Activated T-cell treated with anti-CD3 and anti-CD28 coated beads, Interleukin-2, amount 50 U/mL, for 72 hours (primary cell): Measurements from ENCODE around the gene DTNB. TPM values are rescaled to one million over a fixed set of nuclear protein-coding genes. Genes with fewer than 3 reads are reported as not detected.

Experiments
- ATAC-seq, 2 donors: fragments of 150-1000 bp; cut with Tn5 transposase; replicated peaks in 1 of 2; 2 replicates each; pipeline ENCODE4 v1.10.0; 2021; ENCODE audit warnings: moderate library complexity in 2 of 2, mild to moderate bottlenecking in 1 of 2
- DNase-seq, 2 donors: peaks; one replicate each; pipeline ENCODE4 v3.0.0; 2021 to 2022; ENCODE audit warnings: mixed read lengths in 1 of 2
- H3K27ac Mint-ChIP-seq: one replicate; pipeline ENCODE4 v1.8.0; 2022; ENCODE audit warnings: mild to moderate bottlenecking, moderate library complexity, mixed read lengths
- H3K27me3 Mint-ChIP-seq: one replicate; pipeline ENCODE4 v1.8.0; 2022; ENCODE audit warnings: low read depth, mixed read lengths
- H3K36me3 Mint-ChIP-seq, 2 donors: one replicate each; pipeline ENCODE4 v1.8.0; 2022; ENCODE audit warnings: mixed read lengths in 2 of 2, mild to moderate bottlenecking in 1 of 2; ENCODE audit not compliant: insufficient read depth in 2 of 2
- H3K4me1 Mint-ChIP-seq: one replicate; pipeline ENCODE4 v1.8.0; 2022; ENCODE audit warnings: low read depth, mixed read lengths
- H3K4me3 Mint-ChIP-seq, 2 donors: one replicate each; pipeline ENCODE4 v1.8.0; 2022; ENCODE audit warnings: mild to moderate bottlenecking in 2 of 2, mixed read lengths in 2 of 2, moderate library complexity in 2 of 2
- H3K9me3 Mint-ChIP-seq, 2 donors: one replicate each; pipeline ENCODE4 v1.8.0; 2022; ENCODE audit warnings: mixed read lengths in 2 of 2
- total RNA-seq, 2 donors: library from RNA; stranded (reverse); gene quantifications; one replicate each; pipeline ENCODE4 v1.2.3, GENCODE V29; 2022

The DTNB gene
- total RNA-seq, 2 donors from 2014 or later: 29.7 to 31.2 TPM

DNA sequence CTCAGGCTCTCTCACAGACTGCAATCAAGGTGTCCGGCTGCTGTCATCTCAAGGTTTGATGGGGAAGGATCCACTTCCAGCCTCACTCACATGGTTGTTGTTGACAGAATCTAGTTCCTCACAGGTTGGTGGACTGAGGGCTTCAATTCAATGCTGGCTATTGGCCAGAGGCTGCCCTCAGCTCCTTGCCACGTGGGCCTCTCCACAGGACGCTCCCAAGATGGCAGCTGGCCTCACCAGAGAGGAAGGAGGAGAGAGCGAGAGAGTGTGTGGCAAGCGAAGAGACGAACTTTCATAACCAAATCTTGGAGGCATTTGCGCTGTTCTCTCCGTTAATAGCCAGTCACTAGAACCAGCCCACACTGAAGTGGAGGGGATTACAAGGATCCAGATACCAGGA is 318.1 kb downstream of the DTNB start:
- no peak for ATAC-seq
- no peak overlapping the region for H3K4me3 Mint-ChIP-seq

GRCh38 chr2:25354116-25354515 is 319.3 kb downstream of the DTNB start:
- H3K36me3 Mint-ChIP-seq: no peaks in the 10 kb centered on the region
- ATAC-seq (no peak), DNase-seq (no peak)
- H3K4me1 Mint-ChIP-seq: peaks cover 12% of the 10 kb centered on the region
- no peaks in the 10 kb centered on the region for H3K27me3 Mint-ChIP-seq
- H3K9me3 Mint-ChIP-seq: no peaks in the 10 kb centered on the region
- no peak overlapping the region for H3K4me3 Mint-ChIP-seq
- H3K27ac Mint-ChIP-seq: no peak overlapping the region

More for the DNA sequence above, 318.1 kb downstream of the DTNB start:
- Mint-ChIP-seq H3K27me3 (no peaks in the 10 kb centered on the region), H3K4me1 (peaks cover 12% of the 10 kb centered on the region), H3K27ac (no peak overlapping the region), H3K36me3 (no peaks in the 10 kb centered on the region), H3K9me3 (no peaks in the 10 kb centered on the region)
- DNase-seq: no peak

GRCh38 chr2:25349397-25349796 is 324.0 kb downstream of the DTNB start:
- DNase-seq (no peak), ATAC-seq (no peak)
- H3K4me3 Mint-ChIP-seq: no peak overlapping the region
- H3K27me3 Mint-ChIP-seq: no peaks in the 10 kb centered on the region
- H3K4me1 Mint-ChIP-seq: peaks cover 40% of the 10 kb centered on the region
- H3K36me3 Mint-ChIP-seq: no peaks in the 10 kb centered on the region
- H3K9me3 Mint-ChIP-seq: no peaks in the 10 kb centered on the region
- no peak overlapping the region for H3K27ac Mint-ChIP-seq

DNA sequence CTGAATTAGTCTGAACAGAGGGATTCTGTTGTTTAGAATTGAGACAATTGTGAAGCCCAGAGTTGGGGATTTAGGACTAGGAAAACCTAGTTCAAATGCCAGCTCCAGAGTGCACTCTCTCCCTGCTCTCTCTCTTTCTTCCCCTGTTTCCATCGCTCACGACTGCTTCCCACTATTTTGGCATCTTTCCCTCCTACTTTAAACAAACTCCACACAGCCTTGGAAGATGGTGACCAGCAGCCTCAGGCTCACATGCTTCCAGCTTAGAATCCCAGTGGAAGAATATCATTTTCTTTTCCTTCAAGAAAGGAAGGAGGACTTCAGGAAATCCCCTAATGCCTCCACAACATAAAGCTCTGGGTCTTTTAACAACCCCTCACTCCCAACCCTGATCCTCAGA is 325.5 kb downstream of the DTNB start:
- Mint-ChIP-seq H3K9me3 (no peaks in the 10 kb centered on the region), H3K4me3 (peak overlapping the region; percentile 36 to 60), H3K27me3 (no peaks in the 10 kb centered on the region), H3K36me3 (no peaks in the 10 kb centered on the region), H3K4me1 (peaks cover 34% of the 10 kb centered on the region), H3K27ac (peak overlapping the region; percentile 35)
- ATAC-seq: no peak
- no peak for DNase-seq

DNA sequence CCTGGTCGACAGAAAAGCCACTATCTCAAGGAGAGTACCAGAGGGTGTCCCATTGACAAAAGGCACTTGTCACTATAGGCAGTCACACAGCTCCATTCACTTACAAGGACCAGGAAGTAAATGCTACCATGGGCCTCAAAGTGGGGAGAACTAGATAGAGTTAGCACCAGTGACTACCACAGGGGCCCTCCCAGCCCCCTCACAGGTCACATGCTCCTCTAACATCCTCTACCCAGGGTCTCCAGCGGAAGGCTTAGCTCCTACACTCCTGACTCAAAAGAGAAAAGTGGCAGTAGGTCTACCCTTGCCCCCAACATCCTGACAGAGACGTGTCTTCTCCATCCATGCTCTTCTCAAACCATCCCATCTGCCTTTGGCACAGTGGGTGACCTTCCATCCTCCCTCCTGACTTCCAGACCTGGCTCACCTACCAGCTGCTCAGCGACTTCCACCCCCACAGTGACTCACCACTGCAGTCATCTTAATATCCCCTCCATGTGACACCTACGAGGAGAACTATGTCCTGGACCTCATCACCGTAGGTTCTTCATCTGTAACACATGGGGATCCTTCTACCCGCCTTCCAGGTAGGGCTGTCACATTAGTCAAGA is 326.1 kb downstream of the DTNB start:
- H3K4me1 Mint-ChIP-seq: peaks cover 28% of the 10 kb centered on the region
- H3K27me3 Mint-ChIP-seq: no peaks in the 10 kb centered on the region
- H3K4me3 Mint-ChIP-seq: peak overlapping the region; percentile 36 to 60
- no peaks in the 10 kb centered on the region for H3K9me3 Mint-ChIP-seq
- H3K36me3 Mint-ChIP-seq: peaks cover 0 to 2% of the 10 kb centered on the region in 2 donors
- peak overlapping the region; percentile 13 for H3K27ac Mint-ChIP-seq
- ATAC-seq (peak; percentile 86 to 90), DNase-seq (peak; percentile 61 to 70)

DNA sequence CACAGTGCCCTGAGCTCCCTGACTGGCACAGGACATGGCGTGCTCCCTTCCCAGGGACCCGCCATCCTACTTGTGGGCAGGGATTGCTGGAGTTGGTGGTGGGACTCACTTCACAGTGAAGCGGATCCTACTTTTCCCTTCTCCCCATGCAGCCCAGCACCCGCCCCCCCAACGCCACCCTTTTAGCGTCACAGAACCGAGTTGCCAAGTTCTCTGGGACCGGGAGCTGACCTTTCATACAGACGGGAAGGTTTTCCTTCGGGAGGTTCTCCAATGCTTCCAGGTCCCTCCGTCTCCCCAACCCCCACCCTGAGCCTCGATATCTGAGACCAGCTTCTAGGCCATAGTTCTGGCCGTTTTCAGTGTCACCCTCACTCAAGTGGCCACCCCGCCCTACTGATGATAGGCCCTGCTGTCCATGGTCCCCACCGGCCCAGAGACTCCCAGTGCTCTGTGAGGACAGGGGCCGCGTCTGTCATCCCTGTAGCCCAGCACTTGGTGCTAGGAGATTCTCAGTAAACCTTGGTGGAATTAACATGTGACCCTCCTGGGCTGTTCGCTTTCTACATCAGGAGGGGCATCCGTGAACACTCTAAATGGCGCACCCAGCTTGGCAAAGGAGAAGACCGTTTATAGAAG is 330.1 kb downstream of the DTNB start:
- ATAC-seq: no peak

DNA sequence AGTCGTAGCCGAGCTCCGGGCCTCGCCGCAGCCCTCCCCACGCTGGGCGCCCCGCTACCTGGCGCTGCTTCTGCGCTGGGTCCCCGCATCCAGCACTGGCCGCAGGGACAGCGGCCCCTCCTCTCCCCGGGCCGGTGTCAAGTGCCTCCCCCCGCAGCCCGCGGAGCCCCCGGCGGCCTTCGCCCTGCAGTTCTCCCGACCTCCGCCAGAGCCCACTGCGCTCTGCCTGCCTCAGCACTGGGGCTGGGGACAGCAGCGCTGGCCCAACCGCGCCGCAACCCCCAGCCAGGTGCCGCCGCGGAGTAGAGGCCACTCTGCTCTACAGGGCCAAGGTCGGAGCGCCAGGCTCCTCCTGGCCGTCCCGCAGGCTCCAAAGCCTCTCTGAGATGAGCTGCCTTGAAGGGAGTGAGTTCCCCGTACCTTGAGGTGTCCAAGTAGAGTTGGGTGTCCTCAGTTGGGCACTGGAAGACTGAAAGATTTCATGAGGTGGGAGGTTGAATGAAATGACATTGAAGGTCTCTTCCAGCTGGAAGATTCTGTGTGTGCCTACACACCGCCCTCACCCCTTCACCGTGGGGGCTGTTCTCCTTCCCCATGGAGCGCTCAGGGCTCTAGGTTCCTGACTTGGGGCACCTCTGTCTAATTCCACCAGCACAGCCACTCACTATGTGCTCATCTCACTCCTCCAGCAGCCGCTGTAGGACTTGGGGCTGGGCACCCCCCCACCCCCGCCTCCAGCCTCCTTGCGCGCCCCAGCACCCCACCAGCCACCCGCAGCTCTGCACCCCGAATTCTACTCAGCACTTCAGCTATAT is 330.8 kb downstream of the DTNB start:
- Mint-ChIP-seq H3K4me3 (peak overlapping the region; percentile 89 to 91), H3K9me3 (no peaks in the 10 kb centered on the region), H3K4me1 (peaks cover 38% of the 10 kb centered on the region), H3K36me3 (peaks cover 0 to 2% of the 10 kb centered on the region in 2 donors), H3K27ac (peak overlapping the region; percentile 83), H3K27me3 (no peaks in the 10 kb centered on the region)
- ATAC-seq (peak; percentile 85 to 86), DNase-seq (peak; percentile 89 to 90)

More for the DNA sequence above, 330.1 kb downstream of the DTNB start:
- H3K27ac Mint-ChIP-seq: no peak overlapping the region
- no peaks in the 10 kb centered on the region for H3K9me3 Mint-ChIP-seq
- no peaks in the 10 kb centered on the region for H3K27me3 Mint-ChIP-seq
- H3K4me3 Mint-ChIP-seq: peak overlapping the region; percentile 89 to 91
- no peak for DNase-seq
- peaks cover 38% of the 10 kb centered on the region for H3K4me1 Mint-ChIP-seq
- peaks cover 0 to 2% of the 10 kb centered on the region in 2 donors for H3K36me3 Mint-ChIP-seq

DNA sequence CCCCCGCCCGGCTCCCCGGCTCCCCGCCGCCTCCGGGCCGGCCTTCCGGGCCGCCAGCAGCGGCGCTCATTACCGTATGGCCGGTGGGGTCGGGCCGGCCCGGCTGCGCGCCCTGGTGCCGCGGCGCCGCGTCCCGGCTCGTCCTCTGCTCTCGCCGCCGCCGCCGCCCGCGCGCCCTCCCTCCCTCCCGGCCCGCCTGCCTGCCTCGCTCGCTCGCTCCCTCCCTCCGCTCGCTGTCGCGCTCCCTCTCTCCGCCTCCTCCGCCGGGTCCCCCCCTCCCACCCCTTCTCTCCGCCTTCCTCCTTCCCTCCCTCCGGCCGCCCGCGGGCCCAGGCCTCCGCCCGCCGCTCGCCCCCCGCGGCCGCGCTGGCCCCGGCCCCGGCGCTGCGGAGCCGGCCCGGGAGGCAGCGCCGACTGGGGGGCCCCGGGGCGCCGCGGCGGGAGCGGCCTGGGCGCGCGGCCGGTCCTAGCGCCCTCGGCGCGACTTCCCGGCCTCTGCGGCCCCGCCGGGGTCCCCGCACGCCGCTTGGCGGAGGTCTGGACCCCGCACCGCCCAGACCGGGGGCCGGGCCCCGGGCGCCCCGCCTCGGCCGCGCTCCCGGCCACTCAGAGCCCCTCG is 331.5 kb downstream of the DTNB start, which contains the start of gene DNMT3A:
DNMT3A (minus strand) TSS at position 173 of the 619 bp plus-strand sequence. CDS start 27,941 bp downstream, outside the sequence.
- DNase-seq (peak; percentile 48), ATAC-seq (peak; percentile 40 to 41)
- peaks cover 0 to 2% of the 10 kb centered on the region in 2 donors for H3K36me3 Mint-ChIP-seq
- no peaks in the 10 kb centered on the region for H3K27me3 Mint-ChIP-seq
- peak within 1 kb of the TSS; percentile 89 to 91 for H3K4me3 Mint-ChIP-seq
- peaks cover 38% of the 10 kb centered on the region for H3K4me1 Mint-ChIP-seq
- peak within 1 kb of the TSS; percentile 83 for H3K27ac Mint-ChIP-seq
- no peaks in the 10 kb centered on the region for H3K9me3 Mint-ChIP-seq

- peak in 1 of 2 donors; percentile 51 for DNase-seq
- no peaks in the 10 kb centered on the region for H3K9me3 Mint-ChIP-seq
- no peaks in the 10 kb centered on the region for H3K27me3 Mint-ChIP-seq
Observed at GRCh38 chr2:25341011-25341727, 332.2 kb downstream of the DTNB start.

GRCh38 chr2:25340181-25340921 is 333.0 kb downstream of the DTNB start:
- Mint-ChIP-seq H3K4me3 (peak overlapping the region; percentile 70 to 79), H3K4me1 (peaks cover 47% of the 10 kb centered on the region), H3K27me3 (no peaks in the 10 kb centered on the region)

More at GRCh38 chr2:25341011-25341727, 332.2 kb downstream of the DTNB start:
- peaks cover 0 to 2% of the 10 kb centered on the region in 2 donors for H3K36me3 Mint-ChIP-seq
- H3K4me1 Mint-ChIP-seq: peaks cover 43% of the 10 kb centered on the region
- H3K27ac Mint-ChIP-seq: no peak overlapping the region
- ATAC-seq: peak; percentile 26 to 28
- no peak overlapping the region for H3K4me3 Mint-ChIP-seq

DNA sequence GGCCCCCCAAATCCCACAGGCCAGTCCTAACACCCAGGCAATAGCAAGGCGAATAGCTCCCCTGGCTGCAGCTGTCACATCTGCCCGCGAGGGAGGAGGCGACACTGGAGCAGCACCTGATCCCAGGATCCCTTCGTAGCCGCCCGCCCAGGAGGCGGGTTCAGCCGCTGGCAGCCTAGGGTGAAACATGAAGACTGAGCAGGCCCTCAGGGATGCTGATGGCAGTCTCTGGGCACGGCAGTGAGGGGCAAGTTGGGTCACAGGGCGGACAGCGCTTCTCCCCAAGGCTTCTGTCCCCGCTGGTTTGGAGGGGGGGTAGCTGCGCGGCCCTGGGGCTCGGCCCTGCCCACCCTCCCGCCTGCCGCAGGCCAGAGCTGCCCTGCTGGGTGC is 333.6 kb downstream of the DTNB start:
- no peaks in the 10 kb centered on the region for H3K9me3 Mint-ChIP-seq
- peak overlapping the region; percentile 81 for H3K27ac Mint-ChIP-seq
- peaks cover 47% of the 10 kb centered on the region for H3K4me1 Mint-ChIP-seq
- H3K4me3 Mint-ChIP-seq: peak overlapping the region; percentile 70 to 79
- DNase-seq (no peak), ATAC-seq (no peak)
- no peaks in the 10 kb centered on the region for H3K27me3 Mint-ChIP-seq
- peaks cover 0 to 2% of the 10 kb centered on the region in 2 donors for H3K36me3 Mint-ChIP-seq

More at GRCh38 chr2:25340181-25340921, 333.0 kb downstream of the DTNB start:
- H3K27ac Mint-ChIP-seq: no peak overlapping the region
- peaks cover 0 to 2% of the 10 kb centered on the region in 2 donors for H3K36me3 Mint-ChIP-seq
- H3K9me3 Mint-ChIP-seq: no peaks in the 10 kb centered on the region
- DNase-seq (no peak), ATAC-seq (peak in 1 of 2 donors; percentile 9)
